HG03196 (cell line): ENCODE results near the gene NACC2.

Experiments
- ATAC-seq: cut with Tn5 transposase; IDR thresholded peaks from one replicate; pipeline ENCODE4 v1.9.1; 2021; ENCODE audit not compliant: unreplicated experiment

Gene NACC2

DNA sequence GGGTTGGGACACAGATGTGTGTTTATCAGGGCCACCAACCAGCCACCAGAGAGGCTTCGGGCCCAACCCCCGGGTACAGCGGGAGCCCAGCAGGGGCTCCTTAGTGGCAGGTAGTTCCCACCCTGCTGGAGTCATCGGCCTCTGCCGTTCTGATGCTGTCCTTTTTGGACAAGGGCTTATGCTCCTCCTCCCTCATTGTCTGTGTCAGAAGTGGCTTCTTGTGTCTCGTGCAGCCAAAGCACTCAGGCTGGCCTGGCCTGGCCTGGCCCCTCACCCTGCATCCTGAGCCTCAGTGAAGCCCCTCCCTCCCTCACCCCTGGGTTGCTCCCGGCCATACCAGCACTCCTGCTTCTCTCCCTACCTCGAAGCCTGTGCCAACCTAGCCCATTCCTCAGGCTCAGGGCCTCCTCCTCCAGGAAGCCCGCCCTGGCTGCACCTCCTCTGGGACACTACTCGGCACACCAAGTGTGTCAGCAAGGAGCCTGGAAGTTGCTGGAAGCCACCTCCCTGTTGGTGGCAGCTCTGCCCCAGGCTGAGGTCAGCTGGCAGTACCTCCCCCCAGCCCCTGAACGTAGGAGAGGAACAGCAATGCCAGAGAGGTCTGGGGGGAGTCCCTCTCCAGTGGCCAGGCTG lies 129.8 kb downstream of the NACC2 start:
- no peak for ATAC-seq

DNA sequence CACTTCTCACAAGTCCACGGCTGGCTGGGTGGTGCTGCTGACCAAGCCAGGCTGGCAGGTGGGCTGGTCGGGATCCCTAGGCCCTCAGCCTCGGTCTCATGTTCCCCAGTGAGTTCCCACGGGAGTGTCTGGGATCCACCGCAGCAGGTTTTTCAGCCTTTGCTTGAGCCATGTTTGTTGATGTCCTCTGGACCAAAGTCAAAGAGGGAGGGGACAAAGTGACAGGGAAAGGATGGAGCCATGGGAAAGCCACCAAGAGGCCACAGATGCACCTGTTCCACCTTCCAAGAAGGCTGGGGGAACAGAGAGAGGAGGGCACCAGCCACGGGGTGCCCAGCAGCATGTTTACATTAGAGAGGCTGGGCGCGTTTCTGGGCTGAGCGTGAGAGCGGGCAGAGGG lies 131.2 kb downstream of the NACC2 start:
- ATAC-seq = no peak

DNA sequence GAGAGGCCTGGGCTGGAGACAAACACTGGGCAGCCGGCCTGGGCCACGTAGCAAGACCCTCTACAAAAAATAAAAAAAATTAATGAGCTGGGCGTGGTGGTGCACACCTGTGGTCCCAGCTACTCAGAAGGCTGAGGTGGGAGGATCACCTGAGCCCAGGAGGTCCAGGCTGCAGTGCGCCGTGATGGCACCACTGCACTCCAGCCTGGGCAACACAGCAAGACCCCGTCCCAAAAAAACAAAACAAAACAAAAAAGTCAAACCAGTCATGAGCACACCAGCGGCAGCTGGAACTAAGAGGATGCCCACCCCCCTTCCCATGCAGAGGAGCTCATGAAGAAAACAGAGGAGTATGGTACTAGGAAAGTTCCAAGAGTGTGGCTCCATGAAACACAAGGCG lies 131.8 kb downstream of the NACC2 start:
- ATAC-seq = no peak

DNA sequence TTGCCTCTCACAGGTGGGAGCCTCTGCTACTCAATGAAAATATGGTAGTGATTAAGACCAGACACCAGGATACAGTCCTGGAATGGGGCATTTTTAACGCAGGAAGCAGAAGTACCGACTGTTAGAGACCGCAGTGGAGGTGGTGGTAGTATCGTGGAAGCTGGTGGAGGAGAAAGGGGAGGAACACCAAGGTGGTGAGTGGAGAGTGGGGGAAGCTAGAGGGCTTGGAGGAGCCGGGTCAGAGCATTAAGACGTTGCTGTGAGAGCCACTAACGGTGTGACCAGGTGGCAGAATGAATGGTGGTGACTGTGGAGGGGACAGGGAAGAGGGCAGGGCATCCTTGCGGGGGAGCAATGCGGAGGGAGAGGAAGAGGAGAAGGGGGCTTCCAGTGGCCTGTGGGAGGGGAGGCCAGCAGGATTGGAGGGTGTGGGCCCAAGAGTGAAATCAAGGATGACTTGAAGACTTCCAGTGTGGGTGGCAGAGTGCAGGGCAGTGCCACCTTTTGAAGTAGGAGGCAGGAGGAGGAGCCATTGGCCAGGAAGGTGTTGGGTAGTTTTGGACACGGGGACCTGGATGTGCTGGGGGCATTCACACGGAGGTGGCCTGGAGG lies 132.3 kb downstream of the NACC2 start:
- no peak for ATAC-seq

DNA sequence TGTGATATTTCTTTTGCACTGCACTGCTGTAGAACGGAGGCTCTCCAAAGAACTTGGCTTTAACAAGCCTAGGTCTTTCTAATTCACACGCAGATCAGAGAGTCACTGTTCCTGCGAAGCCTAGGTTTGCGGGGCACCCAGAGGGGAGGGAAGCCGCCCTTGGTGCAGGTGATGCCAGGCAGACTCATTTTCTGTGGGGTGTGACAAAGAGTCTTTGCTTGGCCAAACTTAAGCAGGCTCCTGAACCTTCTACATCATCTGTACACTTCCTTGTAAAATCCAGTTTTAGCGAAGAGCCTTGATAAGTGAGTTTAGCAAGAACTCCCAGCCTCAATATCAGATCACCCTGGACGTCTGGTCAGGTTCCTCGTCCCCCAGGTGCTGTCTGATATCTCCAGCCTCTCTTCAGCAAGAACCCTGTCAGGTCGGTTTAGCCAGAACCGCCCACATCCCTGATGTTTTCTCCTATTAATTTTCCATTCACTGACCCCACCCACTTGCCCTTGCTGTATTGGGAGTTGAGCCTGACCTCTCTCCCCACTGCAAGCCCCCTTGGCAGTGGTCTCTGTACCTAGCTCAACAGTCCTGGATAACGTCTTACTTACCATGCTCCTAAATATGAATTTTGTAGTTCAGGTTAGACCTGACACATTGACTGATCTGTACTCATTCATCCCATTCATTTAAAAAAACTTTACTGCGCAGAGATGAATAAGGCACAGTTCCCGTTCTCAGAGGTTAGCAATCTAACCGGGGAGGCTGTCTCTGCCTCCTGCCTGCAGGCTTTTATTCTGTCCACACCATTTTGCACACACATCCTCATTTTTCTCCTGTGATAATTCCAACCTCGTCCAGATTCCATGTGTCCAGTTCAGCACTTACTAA lies 133.0 kb downstream of the NACC2 start:
- no peak for ATAC-seq

DNA sequence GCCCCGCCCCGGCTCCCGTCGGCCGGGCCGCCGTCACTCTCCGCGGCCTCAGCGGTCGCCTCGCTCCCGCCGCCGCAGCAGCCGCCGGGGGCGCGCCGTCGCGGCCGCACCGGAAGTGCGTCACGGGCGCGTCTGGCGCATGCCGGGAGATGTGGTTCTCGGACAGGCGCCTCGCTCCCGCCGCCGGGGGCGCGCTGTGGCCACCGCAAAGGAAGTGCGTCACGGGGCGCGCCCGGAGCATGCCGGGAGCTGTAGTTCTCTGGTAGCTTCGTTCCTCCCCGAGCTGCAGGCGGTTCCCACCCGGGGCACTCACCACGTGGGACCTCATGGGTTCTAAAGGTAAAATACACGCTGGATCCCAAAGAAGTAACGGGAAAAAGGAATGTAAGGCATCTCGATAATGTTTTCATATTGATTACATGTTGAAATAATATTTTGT lies 133.8 kb downstream of the NACC2 start, which contains the start of gene UBAC1:
Gene UBAC1 (minus strand): TSS at position 97 of the 439 bp plus-strand sequence. CDS start 211 bp downstream, outside the sequence.
- peak; percentile 80 for ATAC-seq

DNA sequence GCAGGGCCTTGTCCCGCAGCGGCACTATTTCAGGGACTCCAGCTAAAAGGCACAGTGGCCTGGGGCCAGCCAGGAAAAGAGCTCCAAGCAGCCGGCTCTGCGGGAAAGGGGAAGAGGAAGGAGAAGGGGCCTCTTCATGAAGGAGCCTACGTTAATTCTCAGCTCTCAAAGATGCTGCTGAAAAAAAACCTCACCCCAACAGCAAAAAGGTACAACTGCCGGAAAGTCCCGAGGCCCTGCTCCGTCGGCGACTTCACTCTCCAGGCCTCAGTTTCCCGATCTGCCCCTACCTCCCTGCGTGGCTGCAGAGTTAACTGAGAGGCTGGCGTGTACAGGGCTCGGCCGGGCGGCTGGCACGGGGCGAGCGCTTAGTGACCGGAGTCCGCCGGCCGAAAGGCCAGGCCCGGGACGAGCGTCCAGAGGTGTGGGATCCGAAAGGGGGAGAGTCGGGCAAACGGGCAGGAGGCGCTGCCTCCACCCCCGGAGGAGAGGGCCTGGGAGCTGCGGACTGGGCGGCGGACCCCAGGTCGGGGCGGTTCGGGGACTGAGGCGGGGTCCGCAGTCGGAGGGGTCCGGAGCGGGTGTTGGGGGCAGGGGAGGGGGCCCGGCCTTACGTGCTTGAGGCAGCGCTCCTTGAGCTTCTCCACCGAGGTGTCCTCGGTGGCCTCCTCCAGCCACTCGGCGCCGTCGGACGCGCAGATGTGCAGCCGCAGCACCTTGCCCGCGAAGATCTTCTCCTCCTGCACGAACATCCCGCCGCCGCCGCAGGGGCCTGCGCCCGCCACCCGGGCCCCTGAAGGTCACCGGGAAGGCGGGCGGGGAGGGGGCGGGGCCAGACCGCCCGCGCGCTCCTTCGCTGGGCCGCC lies 134.4 kb downstream of the NACC2 start:
- peak; percentile 27 for ATAC-seq

DNA sequence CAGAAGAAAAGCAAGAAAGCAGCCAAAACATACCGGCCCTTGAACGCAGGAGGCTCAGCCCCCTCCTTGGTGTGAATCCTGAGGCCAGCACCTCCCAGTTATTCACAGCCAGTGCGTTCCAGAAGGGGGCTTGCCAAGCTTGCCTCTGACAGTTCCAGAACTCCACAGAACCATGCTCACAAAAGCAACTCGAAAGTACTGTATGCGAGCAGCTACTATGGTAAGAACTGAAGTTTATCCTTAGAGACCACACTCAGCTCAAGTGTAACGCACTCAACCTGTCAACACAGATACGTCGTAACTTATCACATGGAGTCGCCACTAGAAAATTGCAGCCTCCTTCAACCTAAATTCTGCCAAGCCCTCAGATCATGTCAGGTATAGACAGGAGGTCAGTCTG lies 135.3 kb downstream of the NACC2 start:
- no peak for ATAC-seq

DNA sequence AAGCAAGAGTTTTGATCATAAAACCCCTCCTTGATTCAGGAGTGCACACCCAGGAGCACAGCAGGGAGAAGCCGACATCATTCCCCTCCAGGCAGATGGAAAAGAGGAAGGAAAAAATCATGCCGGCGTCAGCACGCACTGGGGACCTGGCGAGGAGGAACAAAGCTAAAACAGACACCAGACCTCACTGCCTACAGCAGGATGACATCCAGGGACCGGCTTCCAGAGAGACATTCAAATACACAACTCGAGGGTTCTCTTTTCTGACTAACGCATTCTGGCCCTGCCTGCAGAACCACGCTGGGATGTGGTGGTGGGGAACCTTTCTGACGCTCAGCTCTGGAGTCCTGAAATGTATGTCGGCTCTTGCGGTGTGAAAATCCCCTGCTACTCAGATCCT lies 136.6 kb downstream of the NACC2 start:
- ATAC-seq = no peak

DNA sequence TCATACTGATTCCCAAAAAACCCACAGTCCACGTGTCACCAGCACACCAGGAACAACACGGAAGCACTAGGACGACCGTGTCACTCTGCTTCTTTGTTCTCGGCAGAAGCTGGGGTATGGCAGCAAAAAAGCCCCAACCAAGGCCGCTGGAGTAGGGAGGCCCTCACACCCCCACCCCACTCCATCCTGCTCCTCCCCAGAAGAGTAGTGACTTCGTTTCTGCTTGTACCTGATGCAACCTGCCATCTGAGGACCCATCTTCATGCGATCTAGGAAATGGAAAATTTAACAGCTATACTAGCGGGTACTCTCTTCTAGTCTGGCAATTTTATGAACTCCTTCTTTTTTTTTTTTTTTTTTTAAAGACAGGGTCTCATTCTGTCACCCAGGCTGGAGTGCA lies 137.7 kb downstream of the NACC2 start:
- ATAC-seq = no peak

DNA sequence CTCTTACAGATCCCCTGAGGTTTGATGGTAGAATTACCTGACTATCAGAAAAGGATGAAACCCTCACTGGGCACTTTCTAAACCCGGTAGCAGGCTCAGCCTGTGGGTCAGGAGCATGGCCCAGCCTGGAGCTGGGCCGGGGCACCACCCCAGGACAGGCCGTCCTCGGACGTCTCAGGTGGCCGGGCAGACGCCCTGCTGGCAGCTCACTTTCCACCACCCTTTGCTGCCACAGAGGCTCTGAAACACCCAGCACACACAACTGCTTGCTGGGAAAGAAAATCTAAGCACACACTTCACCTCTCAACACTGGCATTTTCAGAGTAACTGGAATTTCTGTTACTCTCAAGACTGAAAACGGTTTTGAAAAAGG lies 138.3 kb downstream of the NACC2 start:
- no peak for ATAC-seq
